Osteoblast (primary cell): Measurements from ENCODE around the gene LINC00632. TPM values are rescaled to one million over a fixed set of nuclear protein-coding genes. Genes with fewer than 3 reads are reported as not detected.

ENCODE experiments used
- DNase-seq: peaks from one replicate; pipeline ENCODE4 v3.0.0; 2011; ENCODE audit warnings: low spot score, mixed read lengths; ENCODE audit not compliant: insufficient read length; ENCODE audit errors: missing footprints
- H2AFZ ChIP-seq: 2 replicates; pipeline ENCODE4 v1.6.0; 2011; ENCODE audit warnings: mild to moderate bottlenecking, low read length
- H3K27ac ChIP-seq: 2 replicates; pipeline ENCODE4 v1.5.1; 2011; ENCODE audit warnings: mild to moderate bottlenecking, low read depth, low read length, moderate library complexity
- H3K27me3 ChIP-seq: 2 replicates; pipeline ENCODE4 v1.6.0; 2012; ENCODE audit warnings: mild to moderate bottlenecking, control low read depth, inconsistent platforms, low read length, moderate library complexity; ENCODE audit not compliant: insufficient read depth
- H3K36me3 ChIP-seq: 2 replicates; pipeline ENCODE4 v1.5.1; 2011; ENCODE audit warnings: mild to moderate bottlenecking, low read length, control low read depth, moderate library complexity; ENCODE audit not compliant: insufficient read depth
- H3K4me1 ChIP-seq: 2 replicates; pipeline ENCODE4 v1.5.1; 2011; ENCODE audit warnings: mild to moderate bottlenecking, low read length, control low read depth, moderate library complexity; ENCODE audit not compliant: insufficient read depth
- H3K4me2 ChIP-seq: 2 replicates; pipeline ENCODE4 v1.6.0; 2011; ENCODE audit warnings: mild to moderate bottlenecking, low read length; ENCODE audit not compliant: insufficient read depth
- H3K4me3 ChIP-seq: fragments of 200-600 bp; sonication (generic); 3 replicates; pipeline ENCODE4 v1.5.1; 2012; ENCODE audit warnings: mild to moderate bottlenecking, low read length, inconsistent platforms; ENCODE audit not compliant: insufficient read depth
- H3K79me2 ChIP-seq: 2 replicates; pipeline ENCODE4 v1.6.0; 2012; ENCODE audit warnings: mild to moderate bottlenecking, low read length, control low read depth, inconsistent platforms; ENCODE audit not compliant: insufficient read depth
- H3K9me3 ChIP-seq: 2 replicates; pipeline ENCODE4 v1.5.1; 2011; ENCODE audit warnings: low read depth, low read length, control low read depth
- H4K20me1 ChIP-seq: 2 replicates; pipeline ENCODE4 v1.6.0; 2012; ENCODE audit warnings: mild to moderate bottlenecking, low read length, control low read depth; ENCODE audit not compliant: insufficient read depth
- total RNA-seq: library from RNA; depleted of rRNA; stranded (reverse); fragments of >200 nt; gene quantifications from 2 replicates; pipeline ENCODE4 v1.2.3, GENCODE V29; 2012
- TF ChIP-seq, protein P1 (sequence below): IDR thresholded peaks from 2 replicates; pipeline ENCODE4 v1.5.1; 2011; ENCODE audit warnings: mild to moderate bottlenecking, low read depth, low read length, moderate library complexity; ENCODE audit errors: extremely low read depth

LINC00632 gene
- total RNA-seq, 1 donor: 10.1 TPM

- no peaks in the 10 kb centered on the region for H3K27me3 ChIP-seq
- H3K9me3 ChIP-seq: peaks cover 2% of the 10 kb centered on the region
- TF ChIP-seq, protein P1, sequence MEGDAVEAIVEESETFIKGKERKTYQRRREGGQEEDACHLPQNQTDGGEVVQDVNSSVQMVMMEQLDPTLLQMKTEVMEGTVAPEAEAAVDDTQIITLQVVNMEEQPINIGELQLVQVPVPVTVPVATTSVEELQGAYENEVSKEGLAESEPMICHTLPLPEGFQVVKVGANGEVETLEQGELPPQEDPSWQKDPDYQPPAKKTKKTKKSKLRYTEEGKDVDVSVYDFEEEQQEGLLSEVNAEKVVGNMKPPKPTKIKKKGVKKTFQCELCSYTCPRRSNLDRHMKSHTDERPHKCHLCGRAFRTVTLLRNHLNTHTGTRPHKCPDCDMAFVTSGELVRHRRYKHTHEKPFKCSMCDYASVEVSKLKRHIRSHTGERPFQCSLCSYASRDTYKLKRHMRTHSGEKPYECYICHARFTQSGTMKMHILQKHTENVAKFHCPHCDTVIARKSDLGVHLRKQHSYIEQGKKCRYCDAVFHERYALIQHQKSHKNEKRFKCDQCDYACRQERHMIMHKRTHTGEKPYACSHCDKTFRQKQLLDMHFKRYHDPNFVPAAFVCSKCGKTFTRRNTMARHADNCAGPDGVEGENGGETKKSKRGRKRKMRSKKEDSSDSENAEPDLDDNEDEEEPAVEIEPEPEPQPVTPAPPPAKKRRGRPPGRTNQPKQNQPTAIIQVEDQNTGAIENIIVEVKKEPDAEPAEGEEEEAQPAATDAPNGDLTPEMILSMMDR: no peak
Measured at GRCh38 chrX:140725500-140725899, 15.9 kb downstream of the LINC00632 start.

GRCh38 chrX:140733766-140734342 lies 24.3 kb downstream of the LINC00632 start:
- no peak overlapping the region for H3K4me2 ChIP-seq
- no peaks in the 10 kb centered on the region for H4K20me1 ChIP-seq
- H3K4me3 ChIP-seq: no peak overlapping the region
- H2AFZ ChIP-seq: no peak overlapping the region
- no peaks in the 10 kb centered on the region for H3K79me2 ChIP-seq
- no peak overlapping the region for H3K27ac ChIP-seq
- no peaks in the 10 kb centered on the region for H3K9me3 ChIP-seq
- H3K36me3 ChIP-seq: no peaks in the 10 kb centered on the region
- no peaks in the 10 kb centered on the region for H3K27me3 ChIP-seq
- no peaks in the 10 kb centered on the region for H3K4me1 ChIP-seq
- TF ChIP-seq, protein P1: peak; percentile 83
- DNase-seq: peak; percentile 76

More at GRCh38 chrX:140725500-140725899, 15.9 kb downstream of the LINC00632 start:
- Histone ChIP-seq H2AFZ (no peak overlapping the region), H4K20me1 (no peaks in the 10 kb centered on the region), H3K79me2 (no peaks in the 10 kb centered on the region), H3K27ac (no peak overlapping the region), H3K4me3 (no peak overlapping the region), H3K36me3 (no peaks in the 10 kb centered on the region), H3K4me1 (no peaks in the 10 kb centered on the region), H3K4me2 (no peak overlapping the region)
- no peak for DNase-seq

DNA sequence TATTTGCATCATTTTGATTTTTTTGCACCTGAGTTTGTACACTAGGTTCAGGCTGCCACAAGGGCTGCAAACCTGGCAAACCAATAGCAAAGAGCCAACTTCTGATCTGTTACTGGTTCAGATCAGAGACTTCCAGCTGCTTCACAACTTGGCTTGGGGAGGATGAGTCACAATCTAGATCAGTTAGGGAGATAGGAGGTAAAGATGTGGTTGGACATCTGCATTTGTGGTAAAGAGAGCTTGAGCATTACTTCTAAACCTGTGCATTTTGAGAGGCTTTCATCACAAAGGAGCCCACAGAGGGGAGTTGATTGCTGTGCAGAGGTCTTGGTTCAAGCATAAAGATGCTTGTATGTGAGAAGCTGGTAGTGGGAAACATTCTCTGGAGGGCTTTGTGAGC lies 34.5 kb downstream of the LINC00632 start:
- Histone ChIP-seq H3K4me2 (no peak overlapping the region), H3K4me1 (no peaks in the 10 kb centered on the region), H3K9me3 (no peaks in the 10 kb centered on the region), H3K27me3 (no peaks in the 10 kb centered on the region), H3K4me3 (no peak overlapping the region), H3K27ac (no peak overlapping the region), H2AFZ (no peak overlapping the region), H3K36me3 (no peaks in the 10 kb centered on the region), H3K79me2 (no peaks in the 10 kb centered on the region), H4K20me1 (no peaks in the 10 kb centered on the region)
- TF ChIP-seq, protein P1: no peak
- DNase-seq: no peak

DNA sequence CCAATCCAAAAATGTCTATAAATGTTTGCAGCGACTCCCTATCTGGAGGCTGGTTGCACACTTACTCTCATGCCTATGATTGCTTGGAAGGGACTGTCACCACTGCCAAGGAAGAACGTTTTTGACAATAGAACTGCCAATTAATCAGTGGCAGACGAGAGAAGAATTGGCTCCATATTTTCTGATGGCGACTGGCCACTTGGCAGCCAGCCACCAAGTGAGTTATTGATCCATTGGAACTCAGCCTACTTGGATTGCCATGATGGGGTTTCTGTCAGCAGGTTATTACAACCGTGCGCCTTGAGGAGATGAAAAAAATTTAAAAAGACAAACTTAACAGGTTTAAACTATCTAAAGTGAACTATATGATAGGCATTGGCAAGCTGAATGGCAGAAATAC lies 47.4 kb downstream of the LINC00632 start:
- Histone ChIP-seq H3K36me3 (no peaks in the 10 kb centered on the region), H3K9me3 (no peaks in the 10 kb centered on the region), H2AFZ (no peak overlapping the region), H3K4me1 (no peaks in the 10 kb centered on the region), H3K79me2 (no peaks in the 10 kb centered on the region), H3K4me3 (no peak overlapping the region), H3K4me2 (no peak overlapping the region), H3K27me3 (no peaks in the 10 kb centered on the region), H3K27ac (no peak overlapping the region), H4K20me1 (no peaks in the 10 kb centered on the region)
- no peak for DNase-seq
- TF ChIP-seq, protein P1: no peak
